Liver (tissue), 9 donors: ENCODE results near the gene TEX11. TPM values are rescaled to one million over a fixed set of nuclear protein-coding genes. Genes with fewer than 3 reads are reported as not detected.

Experiments used
- DNase-seq: peaks from one replicate; pipeline ENCODE4 v3.0.0-alpha.2; 2017; ENCODE audit warnings: low spot score
- H3K27ac ChIP-seq, 2 donors: one replicate each; pipeline ENCODE4 v1.7.0; 2013; ENCODE audit warnings: inconsistent platforms in 2 of 2, low read length in 2 of 2, control low read depth in 1 of 2, low read depth in 1 of 2, mild to moderate bottlenecking in 1 of 2
- H3K27me3 ChIP-seq, 4 donors: one replicate each; pipeline versions ENCODE4 v1.6.1 to v1.7.0; 2013; ENCODE audit warnings: low read length in 3 of 4, inconsistent platforms in 1 of 4, mild to moderate bottlenecking in 1 of 4, moderate library complexity in 1 of 4; ENCODE audit not compliant: control insufficient read depth in 4 of 4, insufficient read depth in 4 of 4
- H3K36me3 ChIP-seq, 4 donors: one replicate each; pipeline versions ENCODE4 v1.6.1 to v1.7.0; 2013; ENCODE audit warnings: low read length in 3 of 4, mild to moderate bottlenecking in 3 of 4, low read depth in 1 of 4, moderate library complexity in 1 of 4; ENCODE audit not compliant: control insufficient read depth in 4 of 4, insufficient read depth in 3 of 4
- H3K4me1 ChIP-seq, 4 donors: one replicate each; pipeline versions ENCODE4 v1.6.1 to v1.7.0; 2013; ENCODE audit warnings: low read length in 3 of 4, mild to moderate bottlenecking in 3 of 4, moderate library complexity in 1 of 4; ENCODE audit not compliant: control insufficient read depth in 4 of 4, insufficient read depth in 4 of 4
- H3K4me3 ChIP-seq, 3 donors: one replicate each; pipeline versions ENCODE4 v1.6.1 to v1.7.0; 2013; ENCODE audit warnings: low read length in 3 of 3, control low read depth in 1 of 3, low read depth in 1 of 3, mild to moderate bottlenecking in 1 of 3
- H3K9ac ChIP-seq, 2 donors: one replicate each; pipeline ENCODE4 v1.7.0; 2013; ENCODE audit warnings: low read length in 2 of 2, mild to moderate bottlenecking in 2 of 2, moderate library complexity in 2 of 2, control low read depth in 1 of 2, low read depth in 1 of 2
- H3K9me3 ChIP-seq, 4 donors: one replicate each; pipeline versions ENCODE4 v1.6.1 to v1.7.0; 2013; ENCODE audit warnings: low read length in 3 of 4; ENCODE audit not compliant: control insufficient read depth in 4 of 4
- FOXA2 ChIP-seq: IDR thresholded peaks from 2 replicates; pipeline ENCODE4 v1.6.1; 2016; ENCODE audit warnings: antibody characterized with exemption
- GABPA ChIP-seq, 2 donors: IDR thresholded peaks in 1 of 2; conservative IDR thresholded peaks in 1 of 2; 2 replicates each; pipeline ENCODE4 v1.6.1; 2016; ENCODE audit warnings: antibody characterized with exemption in 2 of 2, mild to moderate bottlenecking in 1 of 2, moderate library complexity in 1 of 2
- HNF4G ChIP-seq: IDR thresholded peaks from 2 replicates; pipeline ENCODE4 v1.6.1; 2016; ENCODE audit warnings: antibody characterized with exemption
- JUND ChIP-seq, 2 donors: IDR thresholded peaks; 2 replicates each; pipeline ENCODE4 v1.6.1; 2016; ENCODE audit warnings: antibody characterized with exemption in 2 of 2
- NR2F2 ChIP-seq: IDR thresholded peaks from 2 replicates; pipeline ENCODE4 v1.6.1; 2016; ENCODE audit warnings: antibody characterized with exemption
- RAD21 ChIP-seq, 2 donors: IDR thresholded peaks; 2 replicates each; pipeline ENCODE4 v1.6.1; 2016; ENCODE audit warnings: antibody characterized with exemption in 2 of 2, mild to moderate bottlenecking in 2 of 2
- SP1 ChIP-seq: IDR thresholded peaks from 2 replicates; pipeline ENCODE4 v1.6.1; 2018; ENCODE audit warnings: antibody characterized with exemption, mild to moderate bottlenecking
- TAF1 ChIP-seq: conservative IDR thresholded peaks from 2 replicates; pipeline ENCODE4 v1.6.1; 2016; ENCODE audit warnings: antibody characterized with exemption, mild to moderate bottlenecking
- YY1 ChIP-seq: IDR thresholded peaks from 2 replicates; pipeline ENCODE4 v1.6.1; 2016; ENCODE audit warnings: antibody characterized with exemption, mild to moderate bottlenecking
- WGBS: extraction: QIAGEN DNeasy Blood & Tissue Kit; methylation state at CpG from one replicate; pipeline ENCODE4 v1.1.7; 2013; 5-methylcytosine and 5-hydroxymethylcytosine counted together
- polyA plus RNA-seq, 2 donors: library from polyadenylated mRNA; stranded (reverse) in 1 of 2; unstranded in 1 of 2; fragments of 200-250 nt in 1 of 2; fragments of >200 nt in 1 of 2; fragmentation: Nextera tagmentation in 1 of 2; extraction: Ambion mirVana in 1 of 2; gene quantifications; one replicate each; pipeline versions ENCODE4 v1.2.1 to v1.2.3, GENCODE V29; 2013 to 2015
- total RNA-seq, 2 donors: library from RNA; depleted of rRNA; stranded (reverse); fragments of >200 nt; gene quantifications; one replicate each; pipeline ENCODE4 v1.2.3, GENCODE V29; 2014
- TF ChIP-seq, protein P1 (sequence below): IDR thresholded peaks from 2 replicates; pipeline ENCODE4 v1.6.1; 2016; ENCODE audit warnings: antibody characterized with exemption
- TF ChIP-seq, protein P2 (sequence below): IDR thresholded peaks from 2 replicates; pipeline ENCODE4 v1.6.1; 2016; ENCODE audit warnings: antibody characterized with exemption, mild to moderate bottlenecking
- TF ChIP-seq, protein P3 (sequence below): fragments of 150-350 bp; IDR thresholded peaks from 2 replicates; pipeline ENCODE4 v1.5.1; 2017; ENCODE audit warnings: improper control_type of control experiment, low read depth, low read length; ENCODE audit not compliant: missing input control
- TF ChIP-seq, protein P4 (sequence below): IDR thresholded peaks from 2 replicates; pipeline ENCODE4 v1.6.1; 2016; ENCODE audit warnings: antibody characterized with exemption
- donor health status: healthy.
- donor health status: healthy.
- donor health status: healthy.
- donor health status: healthy.
- donor health status: healthy.

Gene TEX11
- total and polyA plus RNA-seq, 4 donors, result 0.03 to 0.14 (median 0.08) TPM; not detected in 1

- WGBS, result 87% methylated on average over 6 of the region's 6 CpGs
- TF ChIP-seq GABPA (IDR thresholded peaks at IDR 0.05 in 1 of 2, conservative IDR thresholded peaks at IDR 0.05 in 1 of 2), result no peak
- H3K4me1 ChIP-seq, result no peaks in the 10 kb centered on the region
- no peak overlapping the region for H3K4me3 ChIP-seq
- H3K36me3 ChIP-seq, result no peaks in the 10 kb centered on the region
- no peak for DNase-seq
- H3K9ac ChIP-seq, result no peak overlapping the region
- no peaks in the 10 kb centered on the region for H3K9me3 ChIP-seq
- no peak overlapping the region for H3K27ac ChIP-seq
- no peaks in the 10 kb centered on the region for H3K27me3 ChIP-seq
Observed at GRCh38 chrX:70924294-70924911, 15.9 kb upstream of the TEX11 start.

DNA sequence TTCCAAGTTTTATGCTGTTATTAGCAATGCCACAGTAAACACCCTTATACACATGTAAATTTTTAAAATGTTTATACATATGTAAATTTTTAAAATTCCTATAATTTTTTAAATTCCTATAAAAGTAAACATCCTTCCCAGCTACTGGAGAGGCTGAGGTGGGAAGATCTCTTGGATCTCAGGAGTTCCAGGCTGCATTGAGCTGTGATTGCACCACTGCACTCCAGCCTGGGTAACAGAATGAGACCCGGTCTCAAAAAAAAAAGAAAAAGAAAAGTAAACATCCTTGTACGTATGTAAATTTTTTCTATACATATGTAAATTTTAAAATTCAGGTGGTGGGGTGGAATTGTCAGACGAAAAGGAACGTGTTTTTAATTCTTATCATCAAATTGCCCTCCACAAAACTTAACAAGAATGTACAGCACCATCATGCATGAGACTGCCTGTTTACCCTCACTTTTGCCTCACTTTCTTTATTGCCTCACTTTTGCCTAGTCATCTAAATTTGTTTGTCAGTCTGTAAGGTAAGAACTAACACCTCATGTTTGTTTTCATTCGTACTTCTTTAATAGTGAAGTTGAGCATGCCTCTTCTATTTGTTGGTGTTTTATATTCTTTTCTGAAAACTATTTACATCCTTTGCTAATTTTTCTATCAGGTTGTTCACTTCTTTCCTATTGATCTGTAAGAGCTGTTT is 14.4 kb upstream of the TEX11 start:
- H3K4me3 ChIP-seq, result no peak overlapping the region
- H3K36me3 ChIP-seq, result no peaks in the 10 kb centered on the region
- no peak overlapping the region for H3K9ac ChIP-seq
- no peaks in the 10 kb centered on the region for H3K4me1 ChIP-seq
- TF ChIP-seq YY1 (no peak), HNF4G (no peak)
- TF ChIP-seq, protein P1, sequence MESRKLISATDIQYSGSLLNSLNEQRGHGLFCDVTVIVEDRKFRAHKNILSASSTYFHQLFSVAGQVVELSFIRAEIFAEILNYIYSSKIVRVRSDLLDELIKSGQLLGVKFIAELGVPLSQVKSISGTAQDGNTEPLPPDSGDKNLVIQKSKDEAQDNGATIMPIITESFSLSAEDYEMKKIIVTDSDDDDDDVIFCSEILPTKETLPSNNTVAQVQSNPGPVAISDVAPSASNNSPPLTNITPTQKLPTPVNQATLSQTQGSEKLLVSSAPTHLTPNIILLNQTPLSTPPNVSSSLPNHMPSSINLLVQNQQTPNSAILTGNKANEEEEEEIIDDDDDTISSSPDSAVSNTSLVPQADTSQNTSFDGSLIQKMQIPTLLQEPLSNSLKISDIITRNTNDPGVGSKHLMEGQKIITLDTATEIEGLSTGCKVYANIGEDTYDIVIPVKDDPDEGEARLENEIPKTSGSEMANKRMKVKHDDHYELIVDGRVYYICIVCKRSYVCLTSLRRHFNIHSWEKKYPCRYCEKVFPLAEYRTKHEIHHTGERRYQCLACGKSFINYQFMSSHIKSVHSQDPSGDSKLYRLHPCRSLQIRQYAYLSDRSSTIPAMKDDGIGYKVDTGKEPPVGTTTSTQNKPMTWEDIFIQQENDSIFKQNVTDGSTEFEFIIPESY, result no peak
- TF ChIP-seq, protein P2, sequence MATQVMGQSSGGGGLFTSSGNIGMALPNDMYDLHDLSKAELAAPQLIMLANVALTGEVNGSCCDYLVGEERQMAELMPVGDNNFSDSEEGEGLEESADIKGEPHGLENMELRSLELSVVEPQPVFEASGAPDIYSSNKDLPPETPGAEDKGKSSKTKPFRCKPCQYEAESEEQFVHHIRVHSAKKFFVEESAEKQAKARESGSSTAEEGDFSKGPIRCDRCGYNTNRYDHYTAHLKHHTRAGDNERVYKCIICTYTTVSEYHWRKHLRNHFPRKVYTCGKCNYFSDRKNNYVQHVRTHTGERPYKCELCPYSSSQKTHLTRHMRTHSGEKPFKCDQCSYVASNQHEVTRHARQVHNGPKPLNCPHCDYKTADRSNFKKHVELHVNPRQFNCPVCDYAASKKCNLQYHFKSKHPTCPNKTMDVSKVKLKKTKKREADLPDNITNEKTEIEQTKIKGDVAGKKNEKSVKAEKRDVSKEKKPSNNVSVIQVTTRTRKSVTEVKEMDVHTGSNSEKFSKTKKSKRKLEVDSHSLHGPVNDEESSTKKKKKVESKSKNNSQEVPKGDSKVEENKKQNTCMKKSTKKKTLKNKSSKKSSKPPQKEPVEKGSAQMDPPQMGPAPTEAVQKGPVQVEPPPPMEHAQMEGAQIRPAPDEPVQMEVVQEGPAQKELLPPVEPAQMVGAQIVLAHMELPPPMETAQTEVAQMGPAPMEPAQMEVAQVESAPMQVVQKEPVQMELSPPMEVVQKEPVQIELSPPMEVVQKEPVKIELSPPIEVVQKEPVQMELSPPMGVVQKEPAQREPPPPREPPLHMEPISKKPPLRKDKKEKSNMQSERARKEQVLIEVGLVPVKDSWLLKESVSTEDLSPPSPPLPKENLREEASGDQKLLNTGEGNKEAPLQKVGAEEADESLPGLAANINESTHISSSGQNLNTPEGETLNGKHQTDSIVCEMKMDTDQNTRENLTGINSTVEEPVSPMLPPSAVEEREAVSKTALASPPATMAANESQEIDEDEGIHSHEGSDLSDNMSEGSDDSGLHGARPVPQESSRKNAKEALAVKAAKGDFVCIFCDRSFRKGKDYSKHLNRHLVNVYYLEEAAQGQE, result no peak
- TF ChIP-seq, protein P3, sequence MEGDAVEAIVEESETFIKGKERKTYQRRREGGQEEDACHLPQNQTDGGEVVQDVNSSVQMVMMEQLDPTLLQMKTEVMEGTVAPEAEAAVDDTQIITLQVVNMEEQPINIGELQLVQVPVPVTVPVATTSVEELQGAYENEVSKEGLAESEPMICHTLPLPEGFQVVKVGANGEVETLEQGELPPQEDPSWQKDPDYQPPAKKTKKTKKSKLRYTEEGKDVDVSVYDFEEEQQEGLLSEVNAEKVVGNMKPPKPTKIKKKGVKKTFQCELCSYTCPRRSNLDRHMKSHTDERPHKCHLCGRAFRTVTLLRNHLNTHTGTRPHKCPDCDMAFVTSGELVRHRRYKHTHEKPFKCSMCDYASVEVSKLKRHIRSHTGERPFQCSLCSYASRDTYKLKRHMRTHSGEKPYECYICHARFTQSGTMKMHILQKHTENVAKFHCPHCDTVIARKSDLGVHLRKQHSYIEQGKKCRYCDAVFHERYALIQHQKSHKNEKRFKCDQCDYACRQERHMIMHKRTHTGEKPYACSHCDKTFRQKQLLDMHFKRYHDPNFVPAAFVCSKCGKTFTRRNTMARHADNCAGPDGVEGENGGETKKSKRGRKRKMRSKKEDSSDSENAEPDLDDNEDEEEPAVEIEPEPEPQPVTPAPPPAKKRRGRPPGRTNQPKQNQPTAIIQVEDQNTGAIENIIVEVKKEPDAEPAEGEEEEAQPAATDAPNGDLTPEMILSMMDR, result no peak
- WGBS, result 16% methylated on average over 5 of the region's 5 CpGs
- no peaks in the 10 kb centered on the region for H3K9me3 ChIP-seq
- DNase-seq, result no peak
- H3K27me3 ChIP-seq, result no peaks in the 10 kb centered on the region
- H3K27ac ChIP-seq, result no peak overlapping the region

GRCh38 chrX:70921709-70922352 is 13.3 kb upstream of the TEX11 start:
- no peaks in the 10 kb centered on the region for H3K9me3 ChIP-seq
- no peak overlapping the region for H3K4me3 ChIP-seq
- no peak for DNase-seq
- H3K4me1 ChIP-seq, result no peaks in the 10 kb centered on the region
- H3K9ac ChIP-seq, result no peak overlapping the region
- H3K27ac ChIP-seq, result no peak overlapping the region
- WGBS, result 9% methylated on average over 3 of the region's 3 CpGs
- no peaks in the 10 kb centered on the region for H3K27me3 ChIP-seq
- no peaks in the 10 kb centered on the region for H3K36me3 ChIP-seq
- TF ChIP-seq SP1 (no peak), YY1 (no peak), FOXA2 (no peak), RAD21 (IDR thresholded peaks at IDR 0.05) (no peak), NR2F2 (no peak), TAF1 (no peak), JUND (IDR thresholded peaks at IDR 0.05) (no peak)
- TF ChIP-seq, protein P2, result no peak
- TF ChIP-seq, protein P4, sequence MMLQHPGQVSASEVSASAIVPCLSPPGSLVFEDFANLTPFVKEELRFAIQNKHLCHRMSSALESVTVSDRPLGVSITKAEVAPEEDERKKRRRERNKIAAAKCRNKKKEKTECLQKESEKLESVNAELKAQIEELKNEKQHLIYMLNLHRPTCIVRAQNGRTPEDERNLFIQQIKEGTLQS, result no peak
